Ammon's horn (tissue), 1 donor: ENCODE results near the gene ZNF304.
A peak's percentile ranks its signal among the peaks of the same experiment; 100 is the strongest.

ENCODE experiments used
- DNase-seq: peaks from one replicate; pipeline ENCODE4 v3.0.0-alpha.2; 2016; ENCODE audit warnings: low spot score

ZNF304 gene

DNA sequence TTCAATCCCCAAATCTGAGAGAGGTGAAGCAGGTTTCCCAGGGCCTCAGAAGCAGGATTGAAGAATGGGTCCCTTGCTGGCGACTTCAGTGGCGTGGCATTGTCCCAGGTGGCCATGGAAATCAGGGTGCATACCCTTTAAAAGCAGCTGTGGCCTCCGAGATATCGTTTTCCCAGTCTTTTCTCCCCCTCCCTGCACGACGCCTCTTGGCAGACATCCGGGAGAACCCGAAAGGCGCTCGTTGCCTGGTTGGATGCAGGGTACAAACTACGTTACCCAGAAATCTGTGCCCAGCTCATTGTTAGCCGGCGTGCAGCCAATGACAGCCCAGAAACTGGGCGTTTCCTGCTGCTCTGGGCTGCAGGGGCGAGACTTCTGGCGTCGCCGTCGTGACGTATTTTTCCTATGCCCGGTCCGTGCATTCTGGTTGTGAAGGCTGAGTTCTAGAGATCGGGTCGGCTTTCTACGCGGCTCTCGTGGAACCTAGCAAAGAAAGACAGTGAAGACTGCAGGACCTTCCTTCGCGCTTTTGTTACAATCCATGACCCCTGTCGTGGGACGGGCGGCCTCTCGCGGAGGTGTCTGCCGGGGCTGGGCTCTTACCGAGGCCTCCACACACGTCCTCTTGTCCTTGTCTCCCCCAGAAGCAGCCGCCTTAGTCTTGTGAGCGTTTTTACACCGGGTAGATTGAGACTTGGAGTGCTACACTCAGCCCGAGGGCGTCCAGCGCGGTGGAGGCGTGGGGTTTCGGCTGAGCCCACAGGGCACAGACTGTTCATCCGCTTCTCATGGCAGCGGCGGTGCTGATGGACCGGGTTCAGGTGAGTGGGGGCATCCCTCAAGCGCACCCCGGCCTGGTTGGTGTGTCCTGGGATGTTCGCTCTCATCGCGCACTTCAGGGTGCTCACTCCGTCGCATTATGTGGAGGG, at the start of gene ZNF304:
Gene ZNF304 (plus strand): TSS at position 395 of the 929 bp plus-strand sequence. CDS start 394 bp downstream, at position 789.
- DNase-seq = peak; percentile 98

DNA sequence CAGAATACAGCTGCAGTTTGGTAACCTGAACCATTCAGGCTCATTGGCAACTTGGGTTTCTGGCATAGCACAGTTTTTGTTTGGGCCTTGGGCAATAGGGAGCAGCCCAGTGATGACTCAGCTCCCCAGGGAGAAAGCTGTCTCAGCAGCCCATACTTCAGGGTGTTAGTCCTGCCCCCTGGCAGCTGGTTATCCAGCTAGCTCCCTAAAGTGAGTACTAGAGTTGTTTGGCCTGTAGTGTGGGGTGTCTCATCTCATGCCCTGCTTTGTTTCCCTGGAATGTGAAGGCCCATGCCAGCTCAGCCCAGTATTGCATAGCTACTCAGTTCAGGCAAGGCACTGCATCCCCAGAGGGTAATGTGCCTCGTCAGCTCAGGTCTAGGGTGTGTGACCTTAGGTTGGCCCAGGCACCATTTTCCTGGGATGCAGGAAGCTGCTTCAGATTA, 49.0 kb upstream of the ZNF304 start:
- no peak for DNase-seq

DNA sequence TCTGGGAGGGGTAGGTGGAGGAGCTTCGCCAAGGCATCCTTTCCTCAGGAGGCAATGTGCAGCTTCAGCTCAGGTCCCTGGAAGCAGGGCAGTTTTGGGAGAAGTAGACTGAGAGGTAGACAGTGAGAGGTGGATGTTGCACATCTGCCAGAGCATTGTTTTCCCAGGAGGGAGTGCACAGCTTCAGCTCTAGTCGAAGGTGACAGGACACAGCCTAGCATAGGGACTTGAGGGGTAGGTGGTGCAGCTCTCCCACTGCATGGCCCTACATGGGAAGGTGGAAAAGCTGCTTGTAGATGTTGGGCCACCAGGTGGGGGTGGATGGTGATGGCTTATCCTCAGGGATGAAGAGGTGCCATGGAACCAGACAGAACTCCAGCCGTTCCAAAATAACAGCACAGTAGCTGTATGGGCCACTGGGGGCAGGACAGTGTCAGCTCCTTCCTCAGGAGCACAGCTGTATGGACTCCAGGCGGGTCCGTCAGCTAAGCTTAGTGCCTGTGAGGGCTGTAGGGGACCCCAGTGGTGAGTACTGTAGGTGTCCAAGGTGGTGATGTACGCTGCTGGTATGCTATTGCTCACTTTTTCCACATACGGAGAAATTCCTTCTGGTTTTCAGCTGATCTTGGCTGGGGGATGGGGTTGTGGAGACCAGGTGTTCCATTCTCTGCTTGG, 48.2 kb upstream of the ZNF304 start:
- DNase-seq = no peak

DNA sequence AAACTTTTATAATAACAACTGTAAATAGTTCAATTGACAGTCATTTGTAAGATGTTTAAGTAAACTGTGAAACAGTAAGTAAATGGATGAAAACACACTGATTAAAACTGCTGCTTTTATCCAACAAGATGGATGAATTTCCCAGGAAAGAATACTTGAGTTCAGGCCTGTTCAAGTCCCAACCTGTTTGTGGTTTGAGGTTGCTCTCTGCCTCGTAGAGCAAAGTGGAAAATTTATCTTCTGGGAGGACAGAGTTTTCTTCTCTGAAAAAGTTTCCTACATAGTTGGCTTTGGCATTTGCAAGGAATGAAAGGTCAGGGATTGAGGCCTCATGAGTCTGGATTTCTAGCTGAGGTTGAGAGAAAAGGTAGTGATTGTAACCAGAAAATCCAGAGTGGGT, 46.0 kb upstream of the ZNF304 start:
- no peak for DNase-seq

DNA sequence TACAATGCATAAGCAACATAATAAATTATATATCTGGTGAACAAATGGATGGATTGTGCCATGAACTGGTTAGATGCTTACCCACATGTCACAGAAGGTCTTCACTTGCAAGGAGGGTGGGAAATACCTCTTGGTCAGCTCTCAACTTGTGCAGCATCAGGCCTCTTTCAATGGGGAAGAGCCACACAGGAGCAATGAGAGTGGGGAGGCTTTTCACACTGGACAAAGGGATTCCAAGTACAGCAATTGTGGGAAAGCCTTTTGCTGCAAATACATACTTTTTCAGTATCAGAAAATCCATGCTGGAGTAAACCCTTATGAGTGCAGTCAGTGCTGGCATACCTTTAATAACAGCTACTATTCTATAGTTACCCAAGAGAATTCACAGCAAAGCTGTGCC, 42.6 kb upstream of the ZNF304 start:
- DNase-seq = no peak

DNA sequence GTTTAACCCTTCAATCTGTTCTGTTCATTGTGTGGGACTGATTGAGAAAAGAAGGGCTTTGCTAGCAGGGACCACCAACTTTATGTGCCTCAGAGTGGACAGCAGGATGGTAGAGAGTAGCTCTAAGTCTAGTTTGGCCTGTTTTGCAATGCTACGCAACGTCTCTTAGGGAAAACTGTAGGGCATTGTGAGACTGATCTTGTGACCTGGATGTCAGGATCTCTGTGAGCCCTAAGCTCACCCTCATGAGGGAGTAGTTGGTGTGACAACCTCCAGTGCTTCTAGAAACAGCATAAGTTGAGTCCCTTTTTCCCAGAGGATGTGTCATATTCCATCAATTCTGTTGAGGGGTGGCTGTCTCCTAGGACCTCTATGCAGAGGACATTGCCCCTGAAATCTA, 40.3 kb upstream of the ZNF304 start:
- DNase-seq = no peak

DNA sequence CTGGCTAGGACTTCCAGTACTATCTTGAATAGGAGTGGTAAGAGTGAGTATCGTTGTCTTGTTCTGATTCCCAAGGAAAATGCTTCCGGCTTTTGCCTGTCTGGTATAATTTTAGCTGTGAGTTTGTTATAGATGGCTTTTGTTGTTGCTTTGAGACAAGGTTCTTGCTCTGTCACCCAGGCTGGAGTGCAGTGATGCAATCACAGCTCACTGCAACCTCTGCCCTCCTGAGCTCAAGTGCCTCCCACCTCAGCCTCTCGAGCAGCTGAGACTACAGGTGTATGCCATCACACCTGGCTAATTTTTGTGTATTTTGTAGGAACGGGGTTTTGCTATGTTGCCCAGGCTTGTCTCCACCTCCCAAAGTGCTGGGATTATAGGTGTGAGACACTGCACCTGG, 36.9 kb upstream of the ZNF304 start:
- DNase-seq = no peak

DNA sequence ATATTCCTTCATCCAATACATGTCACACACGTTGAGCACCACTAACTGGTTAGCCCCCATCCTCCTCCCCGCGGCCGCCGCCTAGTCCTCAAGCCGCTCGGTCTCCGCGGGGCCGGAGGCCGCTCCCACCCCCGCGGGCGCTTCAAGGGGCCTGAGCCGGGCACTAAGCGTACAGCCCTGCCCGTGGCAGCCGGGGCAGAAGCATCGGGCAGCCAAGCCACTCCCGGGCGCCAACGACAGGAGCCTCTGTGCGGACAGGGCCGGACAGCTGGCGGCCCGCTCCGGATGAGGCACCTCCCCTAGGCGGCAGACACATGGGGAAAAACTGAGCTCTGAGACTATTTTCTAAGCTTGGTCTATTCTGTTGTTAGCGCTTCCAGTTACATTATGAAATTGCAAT, 33.6 kb upstream of the ZNF304 start:
- no peak for DNase-seq

DNA sequence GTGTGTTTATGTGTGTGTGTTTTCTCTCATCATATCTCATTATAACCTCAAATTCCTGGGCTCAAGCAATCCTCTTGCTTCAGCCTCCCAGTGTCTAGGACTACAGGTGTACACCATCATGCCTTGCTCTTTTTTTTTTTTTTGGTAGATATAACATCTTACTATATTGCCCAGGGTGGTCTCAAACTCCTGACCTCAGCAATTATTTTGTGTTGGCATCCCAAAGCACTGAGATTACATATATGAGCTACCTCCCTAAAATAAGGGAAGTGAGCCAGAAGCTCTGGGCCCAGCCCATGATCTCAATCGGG, 31.2 kb upstream of the ZNF304 start:
- DNase-seq = no peak

DNA sequence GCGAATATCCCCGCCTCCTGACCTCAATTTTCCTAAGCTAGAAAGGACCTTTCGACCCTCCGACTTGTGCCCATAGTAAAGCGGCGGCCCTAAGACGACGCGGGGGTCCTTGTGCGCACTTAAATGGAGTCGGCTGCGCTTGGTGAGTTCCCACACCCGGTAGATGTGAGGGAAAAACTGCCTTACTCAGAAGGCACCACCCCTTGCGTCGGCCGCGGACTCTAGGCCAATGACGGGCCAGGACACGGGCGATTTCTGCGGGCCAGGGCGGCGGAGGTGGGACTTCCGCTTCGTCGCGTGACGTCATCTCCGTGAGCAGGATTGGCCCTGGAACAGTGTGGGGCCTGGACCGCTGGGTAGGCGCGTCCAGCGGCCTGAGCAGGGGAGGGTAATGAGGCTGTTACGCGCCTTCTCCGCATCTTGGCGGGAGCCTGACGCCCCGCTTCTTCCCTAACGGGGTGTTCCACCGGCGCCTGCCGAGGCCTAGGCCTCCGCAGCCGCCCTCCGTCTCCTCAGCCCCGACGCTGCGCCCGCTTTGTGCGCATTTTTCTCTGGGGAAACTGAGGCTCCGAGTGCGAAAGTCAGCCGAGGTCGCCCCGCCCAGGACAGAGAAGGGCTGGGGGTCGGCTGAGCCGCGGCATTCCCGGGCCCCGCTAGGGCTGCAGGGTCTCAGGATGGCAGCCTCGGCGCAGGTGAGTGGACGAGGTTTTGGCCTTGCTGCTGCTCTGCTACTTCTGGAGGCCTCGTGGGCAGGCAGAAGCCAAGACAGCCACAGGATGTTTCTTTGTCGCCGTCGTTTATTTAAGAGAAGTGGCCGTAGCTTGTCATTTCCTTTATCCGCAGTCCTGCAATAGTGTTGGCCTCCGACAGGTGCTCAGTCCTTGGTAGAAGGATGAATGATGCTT, 30.6 kb upstream of the ZNF304 start, which contains the start of gene ZNF543:
Gene ZNF543 (plus strand): TSS at position 293 of the 905 bp plus-strand sequence. CDS start 382 bp downstream, at position 675.
- peak; percentile 98 for DNase-seq

DNA sequence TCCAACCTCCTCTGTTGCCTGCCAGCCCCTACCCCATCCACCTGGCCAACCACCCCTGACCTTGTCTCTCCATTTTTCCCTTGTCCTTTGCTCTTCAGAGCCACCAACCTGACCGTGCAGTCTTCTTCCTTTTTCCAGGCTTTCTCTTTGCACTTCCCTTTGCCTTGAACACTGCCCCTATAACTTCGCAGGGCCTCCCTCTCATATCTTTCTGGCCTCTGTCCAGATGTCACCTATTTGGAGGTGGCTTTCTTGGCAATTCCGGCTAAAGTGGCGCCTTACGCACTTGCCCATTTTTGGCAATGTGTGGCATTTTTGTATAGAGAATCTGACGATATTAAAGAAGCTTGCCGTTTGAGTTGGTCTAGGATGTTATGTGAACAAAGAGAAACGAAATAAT, 30.0 kb upstream of the ZNF304 start:
- no peak for DNase-seq

DNA sequence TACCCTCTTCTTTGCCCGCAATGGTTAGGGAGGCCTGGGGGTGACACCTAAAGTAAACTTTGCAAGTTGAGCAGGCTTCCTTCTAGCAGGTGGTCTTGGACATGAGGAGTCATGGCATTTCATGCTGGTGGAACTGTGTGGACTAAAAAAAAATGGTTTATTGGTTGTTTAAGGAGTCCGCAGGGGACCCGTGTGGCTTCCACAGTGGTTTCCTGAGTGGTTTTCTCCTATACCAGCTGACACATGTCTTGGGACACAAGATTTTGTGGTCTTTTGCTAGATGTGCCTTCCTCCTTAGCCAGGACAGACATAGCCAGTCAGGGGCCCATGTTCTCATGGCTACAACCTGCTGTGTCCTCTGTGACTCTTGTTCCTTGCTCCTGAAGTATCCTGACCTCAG, 29.3 kb upstream of the ZNF304 start:
- DNase-seq = no peak

DNA sequence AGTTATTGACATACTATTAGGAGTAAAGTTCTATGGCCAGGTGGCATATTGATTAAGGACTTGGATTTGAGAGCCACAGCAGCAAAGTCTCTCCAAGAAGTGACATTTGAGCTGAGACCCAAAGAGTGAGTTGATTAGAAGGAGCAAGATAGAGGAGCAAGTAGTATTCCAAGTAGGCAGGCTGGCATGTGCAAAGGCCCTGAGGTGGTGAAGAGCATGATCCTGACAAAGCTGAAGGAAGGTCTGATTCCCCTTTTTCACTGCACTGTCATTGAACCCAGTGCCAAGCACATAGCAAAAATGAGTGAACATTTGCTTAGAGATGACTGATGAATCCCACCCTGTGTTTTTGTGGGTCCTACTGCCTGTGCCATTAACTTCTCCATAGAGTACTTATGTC, 26.1 kb upstream of the ZNF304 start:
- no peak for DNase-seq

DNA sequence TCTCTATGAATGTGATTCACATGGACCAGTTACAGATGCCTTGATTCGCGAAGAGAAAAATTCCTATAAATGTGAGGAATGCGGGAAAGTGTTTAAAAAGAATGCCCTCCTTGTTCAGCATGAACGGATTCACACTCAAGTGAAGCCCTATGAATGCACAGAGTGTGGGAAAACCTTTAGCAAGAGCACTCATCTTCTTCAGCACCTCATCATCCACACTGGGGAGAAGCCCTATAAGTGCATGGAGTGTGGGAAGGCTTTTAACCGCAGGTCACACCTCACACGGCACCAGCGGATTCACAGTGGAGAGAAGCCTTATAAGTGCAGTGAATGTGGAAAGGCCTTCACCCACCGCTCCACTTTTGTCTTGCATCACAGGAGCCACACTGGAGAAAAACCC, 23.1 kb upstream of the ZNF304 start:
- DNase-seq = no peak

DNA sequence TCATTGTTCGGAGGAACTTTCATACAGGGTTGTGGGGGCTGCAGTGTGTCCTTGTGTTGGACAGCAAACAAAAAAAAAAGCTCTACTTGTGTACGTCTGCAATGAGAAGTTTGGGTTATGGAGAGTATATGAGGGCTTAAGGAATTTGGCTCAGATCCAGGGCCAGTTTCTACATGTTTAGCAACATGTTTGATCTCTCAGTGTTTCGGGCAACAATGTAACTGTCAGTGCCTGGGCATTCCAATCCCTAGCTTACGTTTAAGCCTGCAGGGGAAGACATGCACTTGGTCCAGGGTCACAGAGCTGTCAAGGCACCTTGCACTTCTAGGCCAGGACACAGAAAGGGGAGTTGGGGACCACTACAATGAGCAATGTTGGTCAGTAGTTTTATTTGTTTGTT, 16.9 kb upstream of the ZNF304 start:
- no peak for DNase-seq

DNA sequence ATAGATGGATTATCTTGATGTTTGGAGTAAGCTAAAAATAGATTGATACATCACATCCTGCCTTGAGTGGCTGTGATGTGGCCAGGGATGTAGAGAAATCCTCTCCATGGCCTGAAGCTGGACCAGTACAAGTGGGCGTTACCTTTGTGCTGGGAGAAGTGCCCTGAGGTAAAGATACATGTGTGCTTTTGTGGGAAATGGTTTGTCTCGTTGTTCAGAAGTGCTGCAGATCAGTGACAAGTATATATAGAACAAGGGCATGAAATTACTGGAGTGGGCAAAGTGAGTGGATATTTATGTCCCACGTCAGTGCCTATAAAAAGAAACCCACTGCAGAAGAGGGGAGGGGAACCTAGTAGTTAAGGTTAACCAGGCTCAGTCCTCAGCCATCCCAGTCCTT, 12.2 kb upstream of the ZNF304 start:
- DNase-seq = no peak

DNA sequence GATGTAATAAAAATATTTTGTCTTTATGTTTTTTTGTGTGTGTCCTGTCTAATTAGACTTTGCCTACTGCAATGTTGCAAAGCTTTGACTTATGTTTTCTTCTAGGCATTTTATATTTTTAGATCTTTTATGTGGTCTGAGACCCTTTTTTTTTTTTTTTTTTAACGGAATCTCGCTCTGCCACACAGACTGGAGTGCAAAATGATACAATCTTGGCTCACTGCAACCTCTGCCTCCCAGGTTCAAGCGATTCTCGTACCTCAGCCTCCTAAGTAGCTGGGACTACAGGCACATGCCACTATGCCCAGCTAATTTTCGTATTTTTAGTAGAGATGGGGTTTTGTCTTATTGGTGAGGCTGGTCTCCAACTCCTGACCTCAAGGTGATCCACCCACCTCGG, 8.5 kb upstream of the ZNF304 start:
- no peak for DNase-seq

DNA sequence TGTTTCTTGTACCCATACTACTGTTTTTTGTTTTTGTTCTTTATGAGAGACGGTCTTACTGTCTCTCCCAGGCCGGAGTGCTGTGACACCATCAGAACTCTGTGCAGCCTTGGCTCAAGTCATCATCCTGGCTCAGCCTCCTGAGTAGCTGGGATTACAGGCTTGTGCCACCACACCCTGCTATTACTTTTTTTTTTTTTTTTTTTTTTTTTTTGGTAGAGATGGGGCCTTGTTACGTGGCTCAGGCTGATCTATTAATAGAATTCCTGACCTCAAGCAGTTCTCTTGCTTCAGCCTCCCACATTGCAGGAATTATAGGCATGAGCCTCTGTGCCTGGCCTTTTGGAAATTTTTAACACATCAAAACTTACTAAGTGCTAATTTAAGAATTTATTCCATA, 2.9 kb upstream of the ZNF304 start:
- DNase-seq = no peak

DNA sequence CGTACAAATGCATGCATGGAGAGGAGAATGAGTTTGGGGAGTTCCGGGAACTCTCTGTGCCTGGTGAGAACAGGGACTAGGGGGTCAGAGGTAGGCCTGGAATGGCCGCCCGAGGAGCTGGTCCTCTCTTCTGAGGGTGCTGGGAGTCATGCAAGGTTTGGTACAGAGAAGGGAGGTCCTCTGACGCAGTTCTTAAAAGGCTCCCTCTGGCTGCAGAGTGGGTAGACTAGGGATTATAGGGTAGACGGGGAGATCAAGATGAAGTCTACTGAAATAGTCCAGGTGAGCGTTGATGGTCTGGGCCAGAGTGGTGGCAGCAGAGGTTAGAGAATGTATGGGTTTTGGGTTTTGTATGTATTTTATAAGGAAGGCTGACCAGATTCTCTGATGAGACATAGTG, 796 bp downstream of the ZNF304 start:
- no peak for DNase-seq

DNA sequence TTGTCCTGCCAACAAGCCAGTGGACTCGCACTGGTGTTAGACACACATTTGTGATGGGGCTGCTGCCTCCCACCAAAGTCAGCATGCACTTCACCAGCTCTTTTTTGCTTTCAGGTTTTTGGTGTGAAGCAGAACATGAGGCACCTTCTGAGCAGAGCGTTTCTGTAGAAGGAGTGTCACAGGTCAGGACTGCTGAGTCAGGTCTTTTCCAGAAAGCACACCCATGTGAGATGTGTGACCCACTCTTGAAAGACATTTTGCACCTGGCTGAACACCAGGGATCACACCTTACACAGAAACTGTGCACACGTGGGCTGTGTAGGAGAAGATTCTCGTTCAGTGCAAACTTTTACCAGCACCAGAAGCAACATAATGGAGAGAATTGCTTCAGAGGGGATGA, 4.8 kb downstream of the ZNF304 start:
- DNase-seq = no peak

DNA sequence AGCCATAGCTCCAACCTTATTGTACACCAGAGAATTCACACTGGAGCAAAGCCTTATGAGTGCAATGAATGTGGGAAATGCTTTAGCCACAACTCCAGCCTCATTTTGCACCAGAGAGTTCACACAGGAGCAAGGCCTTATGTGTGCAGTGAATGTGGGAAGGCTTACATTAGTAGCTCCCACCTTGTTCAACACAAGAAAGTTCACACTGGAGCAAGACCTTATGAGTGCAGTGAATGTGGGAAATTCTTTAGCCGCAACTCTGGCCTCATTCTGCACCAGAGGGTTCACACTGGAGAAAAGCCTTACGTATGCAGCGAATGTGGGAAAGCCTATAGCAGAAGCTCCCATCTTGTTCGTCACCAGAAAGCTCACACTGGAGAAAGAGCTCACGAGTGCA, 6.3 kb downstream of the ZNF304 start:
- no peak for DNase-seq

DNA sequence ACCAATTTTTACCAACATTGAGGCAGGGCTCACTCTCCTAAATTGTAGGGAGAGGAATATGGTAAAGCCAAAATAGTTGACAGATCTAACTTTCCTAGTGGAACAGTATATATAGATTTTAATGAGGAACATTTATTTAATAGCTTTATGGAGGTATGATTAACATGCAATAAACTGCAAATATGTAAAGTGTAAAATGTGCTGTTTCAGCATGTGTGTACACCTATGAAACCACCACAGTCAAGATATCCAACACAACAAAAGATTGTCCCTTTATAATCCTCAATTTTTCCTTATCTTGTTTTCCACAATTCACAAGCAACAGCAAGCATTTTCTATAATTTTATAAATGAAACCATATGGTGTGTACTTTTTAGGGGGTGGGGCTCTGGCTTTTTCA, 8.2 kb downstream of the ZNF304 start:
- no peak for DNase-seq
